RWPE1 (cell line): ENCODE results near the gene PALD1.

Source experiments
- CTCF ChIA-PET: fragments of 350-600 bp; sonication (Branson Sonifier 250); formaldehyde crosslinking; extraction: SDS; loops from one replicate; lab custom pipeline; 2021; lab: Yijun Ruan, JAX
- POLR2A ChIA-PET: fragments of 400-600 bp; formaldehyde crosslinking; extraction: SDS; loops from one replicate; lab custom pipeline; 2020; ENCODE audit warnings: antibody characterized with exemption; ENCODE audit not compliant: low non-redundant PET; lab: Yijun Ruan, JAX
- DNase-seq: peaks from one replicate; pipeline ENCODE4 v3.0.0; 2012; ENCODE audit warnings: low spot score
- H3K27ac ChIP-seq: fragments of 450-650 bp; 2 replicates; pipeline ENCODE4 v1.5.1; 2017
- CTCF ChIP-seq: fragments of 450-650 bp; conservative IDR thresholded peaks from 2 replicates; pipeline ENCODE4 v1.5.1; 2017; ENCODE audit warnings: low read depth, mild to moderate bottlenecking

Gene PALD1

GRCh38 chr10:70462349-70462984, 16.1 kb upstream of the PALD1 start:
- POLR2A ChIA-PET = no interaction called here
- no peak for DNase-seq
- CTCF ChIA-PET = interaction anchor here (1.1 to 3.0 kb wide), 8 partner anchors 14 to 77 kb away, joined by 3 to 67 read pairs (median 4); no protein-coding TSS in a partner anchor
- H3K27ac ChIP-seq = peak overlapping the region; percentile 68
- TF ChIP-seq CTCF = no peak

GRCh38 chr10:70465278-70465677, 13.3 kb upstream of the PALD1 start:
- POLR2A ChIA-PET = no interaction called here
- H3K27ac ChIP-seq = no peak overlapping the region
- no peak for TF ChIP-seq CTCF
- no peak for DNase-seq
- CTCF ChIA-PET = interaction anchor here (1.1 kb wide), 1 partner anchor 14 kb away, joined by 5 read pairs; no protein-coding TSS in a partner anchor

- H3K27ac ChIP-seq = no peak overlapping the region
- POLR2A ChIA-PET = no interaction called here
- no peak for DNase-seq
- no peak for TF ChIP-seq CTCF
- CTCF ChIA-PET = interaction anchor here (1.1 kb wide), 1 partner anchor 13 kb away, joined by 5 read pairs; no protein-coding TSS in a partner anchor
Measured at GRCh38 chr10:70465832-70466231, 12.7 kb upstream of the PALD1 start.

GRCh38 chr10:70466951-70467350, 11.6 kb upstream of the PALD1 start:
- CTCF ChIA-PET = interaction anchor here (0.6 to 0.7 kb wide), 2 partner anchors 435 to 508 kb away, joined by 3 read pairs; no protein-coding TSS in a partner anchor
- no peak overlapping the region for H3K27ac ChIP-seq
- POLR2A ChIA-PET = no interaction called here
- TF ChIP-seq CTCF = no peak
- DNase-seq = no peak

- no peak for DNase-seq
- no peak overlapping the region for H3K27ac ChIP-seq
- CTCF ChIA-PET = interaction anchor here (0.8 kb wide), 1 partner anchor 11 kb away, joined by 4 read pairs; no protein-coding TSS in a partner anchor
- POLR2A ChIA-PET = no interaction called here
- TF ChIP-seq CTCF = no peak
Measured at GRCh38 chr10:70472799-70473454, 5.6 kb upstream of the PALD1 start.

GRCh38 chr10:70474780-70475179, 3.8 kb upstream of the PALD1 start:
- CTCF ChIA-PET = interaction anchor here (0.6 to 3.6 kb wide), 2 partner anchors 13 to 1095 kb away, joined by 4 to 18 read pairs; no protein-coding TSS in a partner anchor
- POLR2A ChIA-PET = no interaction called here
- no peak overlapping the region for H3K27ac ChIP-seq
- no peak for TF ChIP-seq CTCF
- no peak for DNase-seq
